Glomerular visceral epithelial cell (primary cell): ENCODE results near the gene OR52B4.
"Not testable (repeated sequence)": the region's sequence is repeated elsewhere in the genome, so short reads cannot be mapped to it uniquely, and the experiment has no call there.

Source experiments
- DNase-seq: peaks from one replicate; pipeline ENCODE4 v3.0.0-alpha.2; 2016; ENCODE audit errors: extremely low spot score

OR52B4 gene

DNA sequence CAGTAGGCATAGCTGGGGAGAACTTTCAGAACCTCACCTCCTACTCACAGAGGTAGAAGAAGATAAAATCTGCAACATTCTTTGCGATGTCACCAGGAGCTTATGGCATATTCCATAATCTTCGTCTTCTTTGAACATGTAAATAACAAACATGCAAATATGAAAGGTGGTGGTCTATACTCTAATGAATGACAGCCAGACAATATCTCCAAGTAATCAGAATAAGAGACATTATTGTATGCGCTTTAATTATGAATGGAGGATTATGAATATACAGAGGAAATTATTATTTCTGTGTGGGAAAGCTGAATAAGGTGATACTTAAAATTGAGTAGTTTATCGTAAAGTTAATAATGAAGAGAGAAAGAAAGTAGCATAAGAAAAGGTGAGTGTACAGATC is at the start of gene OR52B4:
Gene OR52B4 (minus strand): TSS at position 101 of the 400 bp plus-strand sequence. CDS start 91 bp downstream, at position 10.
- no peak for DNase-seq

DNA sequence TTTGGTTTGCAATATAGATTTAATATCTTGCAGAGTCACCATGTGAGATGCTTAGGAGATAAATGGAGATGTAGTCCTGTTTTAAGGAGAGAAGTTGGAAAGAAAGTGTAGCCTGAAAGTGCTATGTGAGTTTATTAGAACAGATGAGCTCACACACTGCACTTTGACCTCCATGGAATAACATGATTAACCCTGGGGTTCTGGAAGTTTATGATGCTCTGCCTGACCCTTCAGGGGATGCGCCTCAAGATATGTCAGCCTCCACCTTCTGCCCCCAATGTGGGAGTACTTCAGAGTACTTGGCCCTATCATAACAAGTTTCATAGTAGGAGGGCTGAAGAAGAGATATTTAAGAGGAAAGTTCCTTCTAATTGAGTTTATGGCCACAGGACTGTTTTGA is 48.6 kb upstream of the OR52B4 start:
- no peak for DNase-seq

DNA sequence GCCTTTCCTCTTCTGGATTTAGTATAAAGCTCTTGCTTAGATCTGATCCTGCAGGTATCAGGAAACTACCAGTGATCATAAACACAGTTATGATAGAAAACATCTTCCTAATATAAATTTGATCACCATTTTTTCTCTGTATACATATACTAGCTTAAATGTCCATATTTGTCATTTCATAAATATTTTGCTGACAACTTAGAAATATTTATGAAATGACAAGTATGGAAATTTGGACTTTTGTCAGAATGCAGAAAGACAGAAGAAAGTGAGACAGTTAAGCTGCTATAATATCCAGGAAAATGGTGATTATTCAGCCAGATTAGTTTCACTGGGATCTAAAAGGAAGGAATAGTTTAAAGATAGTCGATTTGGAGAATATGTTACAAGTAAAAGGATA is 48.1 kb upstream of the OR52B4 start:
- DNase-seq: no peak

DNA sequence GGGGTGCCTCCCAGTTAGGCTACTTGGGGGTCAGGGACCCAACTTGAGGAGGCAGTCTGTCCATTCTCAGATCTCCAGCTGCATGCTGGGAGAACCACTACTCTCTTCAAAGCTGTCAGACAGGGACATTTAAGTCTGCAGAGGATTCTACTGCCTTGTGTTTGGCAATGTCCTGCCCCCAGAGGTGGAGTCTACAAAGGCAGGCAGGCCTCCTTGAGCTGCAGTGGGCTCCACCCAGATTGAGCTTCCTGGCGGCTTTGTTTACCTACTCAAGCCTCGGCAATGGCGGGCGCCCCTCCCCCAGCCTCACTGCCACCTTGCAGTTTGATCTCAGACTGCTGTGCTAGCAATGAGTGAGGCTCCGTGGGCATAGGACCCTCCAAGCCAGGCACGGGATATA is 38.0 kb upstream of the OR52B4 start:
- DNase-seq: not testable (repeated sequence)

DNA sequence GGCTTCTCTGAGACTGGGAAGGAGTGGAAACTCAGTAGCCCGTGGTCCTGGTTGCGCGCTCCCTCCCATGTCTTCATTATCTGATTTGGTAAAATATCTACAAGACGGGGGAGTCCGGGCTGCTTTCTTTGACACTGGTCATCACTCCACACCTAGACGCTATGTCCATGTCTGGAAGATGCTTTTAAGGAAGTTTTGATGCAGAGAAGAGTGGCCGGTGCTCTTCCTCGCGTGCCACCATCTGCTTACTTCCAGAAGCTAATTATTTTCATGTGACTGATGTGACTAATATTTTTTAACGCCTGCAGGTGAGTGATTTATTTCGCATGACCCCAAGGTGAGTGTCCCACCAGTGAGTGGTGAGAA is 25.7 kb upstream of the OR52B4 start:
- no peak for DNase-seq

DNA sequence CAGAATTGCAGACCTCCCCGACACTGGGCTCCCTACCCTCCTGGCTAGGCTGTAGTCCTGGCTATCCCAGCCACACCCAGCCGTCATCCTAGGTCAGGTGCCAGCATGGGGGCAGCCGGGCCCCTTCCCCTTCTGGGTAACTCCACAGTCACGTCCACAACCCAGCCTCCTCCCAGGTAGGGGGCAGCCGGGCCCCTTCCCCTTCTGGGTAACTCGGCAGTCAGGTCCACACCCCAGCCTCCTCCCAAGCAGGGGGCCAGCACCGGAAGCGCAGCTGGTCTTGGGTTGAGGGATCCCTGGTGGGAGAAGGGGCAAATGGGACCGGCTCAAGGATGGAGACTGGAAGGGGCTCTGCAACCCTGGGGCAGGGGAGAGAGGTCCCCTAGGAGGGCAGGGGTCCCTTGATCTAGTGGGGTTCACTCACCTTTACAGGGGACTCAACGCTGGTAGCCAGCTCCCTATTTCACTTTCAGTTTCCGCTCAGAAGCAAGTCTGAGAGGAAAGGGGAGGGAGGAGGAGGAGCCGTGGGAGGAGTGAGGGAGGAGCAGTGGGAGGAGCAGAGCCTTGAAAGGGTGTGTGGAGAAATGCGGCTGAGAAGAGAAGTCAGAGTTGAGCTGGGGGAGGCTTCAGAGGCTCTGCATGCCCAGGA is 25.1 kb upstream of the OR52B4 start, which contains the start of gene TRIM21:
Gene TRIM21 (minus strand): TSS at position 494 of the 649 bp plus-strand sequence. CDS start 3,293 bp downstream, outside the sequence.
- DNase-seq: peak; percentile 78

DNA sequence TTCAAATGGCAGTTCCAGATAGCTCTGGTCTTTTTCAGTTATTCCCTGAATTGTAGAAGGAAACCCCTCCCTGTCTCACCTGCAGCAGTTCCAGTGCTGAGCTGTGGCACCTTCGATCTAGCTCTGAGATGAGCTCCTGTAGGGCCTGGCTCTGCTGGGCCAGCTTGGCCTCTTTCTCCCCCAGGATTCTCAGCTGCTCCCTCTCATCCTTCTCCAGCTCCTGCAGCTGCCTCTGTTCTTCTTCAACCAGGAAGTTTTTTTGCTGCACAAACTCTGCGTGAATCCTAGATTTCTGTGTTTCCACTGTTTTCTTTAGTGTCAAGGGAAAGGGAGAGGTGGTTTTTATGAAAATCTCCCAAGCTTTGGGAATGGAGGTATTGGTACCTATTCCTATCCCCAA is 20.0 kb upstream of the OR52B4 start:
- no peak for DNase-seq

DNA sequence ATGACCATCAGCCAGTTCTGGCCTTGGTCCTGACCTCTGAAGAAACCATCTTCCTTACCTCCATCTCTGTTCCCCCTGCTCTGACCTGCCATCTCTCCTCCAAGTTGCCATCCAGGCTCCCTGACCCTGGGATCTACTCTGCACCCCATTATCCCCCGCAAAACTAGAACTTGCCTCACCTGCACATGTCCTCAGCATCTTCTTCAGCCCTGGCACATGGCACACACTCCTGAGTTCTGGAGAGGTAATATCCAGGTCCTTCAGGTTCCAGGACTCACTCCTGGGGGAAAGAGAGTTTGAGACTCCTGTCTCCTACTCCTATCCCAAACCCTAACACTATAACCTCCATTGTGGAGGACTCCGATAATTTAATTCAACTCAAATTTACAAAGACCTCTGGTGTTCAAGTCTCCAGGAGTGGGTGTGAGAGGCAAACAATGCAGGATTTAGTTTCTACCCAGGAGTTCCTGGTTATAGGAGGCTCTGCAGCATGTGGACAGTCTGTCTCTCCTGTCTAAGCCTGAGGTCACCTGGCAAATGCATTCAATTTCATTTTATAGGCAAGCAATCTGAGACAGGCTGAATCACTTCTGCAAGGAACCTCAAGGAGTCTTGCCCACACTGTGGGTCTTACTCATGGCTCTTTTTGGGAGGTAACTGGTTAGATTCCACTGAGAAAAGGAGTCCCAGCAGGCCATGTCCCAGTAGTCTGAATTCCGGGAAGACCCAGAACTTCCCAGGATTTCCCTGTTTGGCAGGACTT is 18.0 kb upstream of the OR52B4 start:
- no peak for DNase-seq

DNA sequence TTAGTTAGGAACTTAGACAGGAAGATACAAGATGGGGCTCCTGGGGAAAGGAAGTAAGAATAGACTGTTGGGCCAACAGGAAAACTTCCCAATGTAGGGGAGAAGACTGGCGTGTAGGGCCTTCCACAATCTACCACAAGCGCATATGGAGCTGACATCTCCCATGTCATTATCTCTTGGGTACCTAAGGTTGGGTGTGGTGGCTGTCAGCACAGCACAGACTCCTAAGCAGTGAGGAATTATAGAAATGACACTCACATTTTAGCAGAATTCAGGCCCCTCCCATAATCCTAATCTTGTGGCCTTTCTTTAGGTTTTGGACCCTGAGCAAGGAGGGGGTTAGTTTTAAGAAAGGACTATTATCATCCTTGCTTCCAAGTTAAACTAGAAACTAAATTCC is 13.7 kb upstream of the OR52B4 start:
- DNase-seq: no peak

DNA sequence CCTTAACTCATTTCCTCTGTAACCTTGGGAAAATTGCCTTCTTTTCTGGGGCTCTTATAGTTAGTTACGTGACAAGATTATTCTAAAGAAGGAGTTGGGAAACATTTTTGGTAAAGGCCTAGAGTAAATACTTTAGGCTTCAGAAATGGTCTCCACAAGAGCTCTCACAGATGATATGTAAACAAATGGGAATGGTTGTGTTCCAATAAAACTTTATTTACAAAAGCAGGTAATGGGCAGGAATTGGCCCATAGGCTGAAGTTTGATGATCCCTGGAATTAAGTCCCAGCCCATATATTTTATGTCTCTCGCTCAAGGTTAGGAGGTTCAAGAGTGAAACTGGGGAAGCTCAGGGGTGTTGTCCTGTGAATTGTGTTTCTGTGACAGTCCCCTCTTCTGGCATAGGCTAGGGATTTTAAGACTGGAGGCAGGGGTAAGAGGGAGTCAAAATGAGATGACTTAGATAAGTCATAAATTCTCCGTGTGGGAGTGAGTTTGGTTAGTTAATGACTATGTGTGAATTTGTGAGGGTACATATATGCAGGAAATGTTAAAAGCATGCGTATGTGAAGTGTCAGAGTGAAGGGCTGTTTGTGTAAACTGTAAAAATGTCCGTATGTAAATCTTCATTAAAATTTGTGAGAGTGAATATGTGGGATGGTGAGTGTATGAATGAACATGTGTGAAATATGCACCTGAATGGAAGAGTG is 7.4 kb upstream of the OR52B4 start:
- DNase-seq: no peak

DNA sequence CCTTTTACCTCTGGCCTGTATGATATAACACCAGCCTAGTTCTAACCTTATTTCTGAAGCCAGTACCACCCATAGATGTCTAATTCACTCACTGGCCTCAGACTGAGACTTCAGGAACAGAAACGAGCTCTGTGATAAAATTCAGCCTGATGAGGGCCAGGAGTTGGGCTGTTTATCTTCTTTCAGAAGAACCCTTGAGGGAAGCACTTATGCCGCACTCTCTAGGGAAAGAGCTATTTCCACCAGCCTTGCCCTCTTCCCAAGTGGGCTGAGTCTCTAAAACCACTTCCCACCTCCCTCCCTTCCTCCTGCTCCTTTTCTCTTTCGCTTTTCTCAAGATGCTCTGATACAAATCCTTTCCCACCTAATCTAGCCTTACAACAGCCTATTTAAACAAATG is 2.0 kb upstream of the OR52B4 start:
- DNase-seq: no peak

DNA sequence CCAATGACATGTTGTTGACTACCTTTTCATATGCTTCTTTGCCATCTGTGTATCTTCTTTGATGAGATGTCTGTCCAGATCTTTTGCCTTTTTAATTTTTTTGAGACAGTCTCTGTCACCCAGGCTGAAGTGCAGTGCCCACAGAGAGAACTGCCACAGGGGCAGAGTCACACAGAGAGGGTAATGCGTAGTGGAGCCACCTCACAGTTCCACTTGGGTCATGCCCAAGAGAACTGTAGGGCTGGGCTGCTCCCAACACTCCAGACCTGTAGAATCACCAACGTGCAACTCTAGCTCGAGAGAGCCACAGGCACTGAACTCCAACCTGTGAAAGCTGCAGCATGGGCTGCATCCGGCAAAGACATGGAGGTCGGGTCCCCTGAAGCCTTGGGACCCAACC is 20.0 kb downstream of the OR52B4 start:
- DNase-seq: not testable (repeated sequence)

DNA sequence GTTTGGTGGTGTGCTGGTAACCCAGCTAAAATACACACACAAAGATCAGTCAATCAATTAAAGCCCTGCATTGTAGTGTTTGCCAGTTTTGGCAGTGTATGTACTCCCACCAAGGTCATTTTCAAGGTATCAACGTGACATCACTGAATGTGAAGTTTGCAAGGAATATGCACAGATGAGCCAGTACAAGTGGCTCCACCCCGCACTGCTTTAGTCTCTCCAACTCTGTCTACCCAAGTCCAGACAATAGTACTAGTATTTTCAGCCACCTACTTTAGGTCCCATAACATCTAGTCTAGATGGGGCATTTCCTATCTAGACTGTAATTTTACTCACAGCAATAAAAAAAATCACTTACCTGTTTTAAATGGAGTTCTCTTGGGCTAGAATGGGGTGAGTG is 22.8 kb downstream of the OR52B4 start:
- DNase-seq: not testable (repeated sequence)

DNA sequence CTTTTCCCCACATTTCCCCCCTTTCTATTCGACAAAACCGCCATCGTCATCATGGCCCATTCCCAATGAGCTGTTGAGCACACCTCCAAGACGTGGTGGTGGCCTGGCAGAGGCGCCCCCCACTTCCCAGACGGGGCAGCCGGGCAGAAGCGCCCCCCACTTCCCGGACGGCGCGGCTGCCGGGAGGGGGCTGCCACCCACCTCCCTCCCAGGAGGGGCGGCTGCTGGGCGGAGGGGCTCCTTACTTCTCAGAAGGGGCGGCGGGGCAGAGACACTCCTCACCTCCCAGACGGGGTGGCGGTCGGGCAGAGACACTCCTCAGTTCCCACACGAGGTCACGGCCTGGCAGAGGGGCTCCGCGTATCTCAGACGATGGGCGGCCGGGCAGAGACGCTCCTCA is 33.8 kb downstream of the OR52B4 start:
- not testable (repeated sequence) for DNase-seq
